Fibroblast of peridontal ligament (primary cell): ENCODE data around the gene VWC2L.

Experiments
- DNase-seq: peaks from one replicate; pipeline ENCODE4 v3.0.0-alpha.2; 2010; ENCODE audit errors: extremely low read depth

The VWC2L gene

DNA sequence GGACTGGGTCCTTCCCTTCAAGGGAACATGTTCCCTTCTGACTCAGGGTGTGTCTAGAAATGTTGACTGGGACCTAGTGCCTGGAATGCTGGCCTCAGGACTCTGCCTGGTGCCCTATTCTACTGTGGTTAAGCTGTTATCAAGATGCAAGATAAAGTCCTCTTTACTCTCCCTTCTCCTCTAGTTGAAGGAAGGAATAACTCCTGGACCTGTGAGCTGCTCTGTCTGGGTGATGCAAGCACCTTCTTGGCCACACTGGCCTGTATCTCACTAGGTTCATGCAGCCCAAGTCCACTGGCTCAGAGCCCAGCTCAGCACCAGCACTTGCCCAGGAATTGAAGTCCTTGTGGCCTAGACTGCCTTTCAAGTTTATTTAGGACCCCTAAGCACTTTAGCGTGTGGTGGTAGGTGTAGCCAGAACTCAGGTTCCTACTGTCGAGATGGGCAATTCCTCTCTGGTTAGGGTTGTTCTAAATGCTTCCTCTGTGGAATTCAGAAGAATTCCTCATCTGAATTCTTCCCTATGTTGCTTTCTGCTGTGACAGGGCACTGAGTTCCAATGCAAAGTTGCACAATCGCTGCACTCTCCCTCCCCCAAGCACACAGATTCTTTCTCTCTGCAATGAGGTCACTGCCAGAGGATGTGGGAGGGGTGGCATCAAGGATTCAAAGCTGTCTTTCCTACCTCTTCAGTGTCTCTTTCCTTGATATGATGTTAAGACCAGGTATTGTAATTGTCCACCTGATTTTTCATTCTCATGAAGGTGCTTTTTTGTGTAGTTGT is 54.7 kb downstream of the VWC2L start:
- peak; percentile 70 for DNase-seq

- DNase-seq, result no peak
Observed at GRCh38 chr2:214469728-214470127, 58.9 kb downstream of the VWC2L start.

DNA sequence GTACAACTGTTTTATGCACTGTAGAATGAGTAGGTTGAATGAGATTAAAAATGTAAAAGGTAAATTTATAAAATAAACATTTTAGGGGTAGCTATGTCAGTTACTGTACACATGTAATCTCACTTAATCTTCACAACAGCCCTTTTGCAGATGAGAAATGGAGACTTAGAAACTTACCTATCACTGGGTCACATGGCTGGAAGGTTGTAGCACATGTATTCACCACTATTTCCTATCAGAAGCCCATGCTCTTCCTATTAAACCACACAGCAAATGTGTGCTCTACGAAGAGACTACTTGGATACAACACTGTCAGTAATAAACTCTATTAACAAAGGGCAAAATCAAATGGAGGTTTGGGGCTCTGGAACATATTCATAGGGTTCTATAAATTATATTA is 60.5 kb downstream of the VWC2L start:
- DNase-seq, result no peak

- DNase-seq, result peak; percentile 39
Observed at GRCh38 chr2:214471990-214472389, 61.1 kb downstream of the VWC2L start.

GRCh38 chr2:214477305-214477704 is 66.5 kb downstream of the VWC2L start:
- no peak for DNase-seq

DNA sequence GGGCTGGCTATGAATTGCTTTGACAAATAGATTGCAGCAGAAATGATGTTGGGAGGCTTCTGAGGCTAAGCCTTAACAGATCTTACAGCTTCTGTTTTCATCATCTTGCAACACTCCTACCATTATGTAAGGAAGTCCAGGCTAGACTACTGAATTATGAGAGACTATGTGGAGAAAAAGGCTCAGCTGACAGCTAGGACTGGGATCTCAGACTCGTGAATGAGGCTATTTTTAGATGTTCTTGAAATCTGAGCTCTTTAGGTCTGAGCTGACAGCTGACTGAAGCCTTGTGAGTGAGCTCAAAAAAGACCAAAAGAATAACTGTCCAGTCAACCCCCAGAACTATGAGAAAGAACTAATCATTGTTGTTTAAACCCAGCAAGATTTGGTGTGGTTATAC is 70.3 kb downstream of the VWC2L start:
- DNase-seq, result peak; percentile 87

DNA sequence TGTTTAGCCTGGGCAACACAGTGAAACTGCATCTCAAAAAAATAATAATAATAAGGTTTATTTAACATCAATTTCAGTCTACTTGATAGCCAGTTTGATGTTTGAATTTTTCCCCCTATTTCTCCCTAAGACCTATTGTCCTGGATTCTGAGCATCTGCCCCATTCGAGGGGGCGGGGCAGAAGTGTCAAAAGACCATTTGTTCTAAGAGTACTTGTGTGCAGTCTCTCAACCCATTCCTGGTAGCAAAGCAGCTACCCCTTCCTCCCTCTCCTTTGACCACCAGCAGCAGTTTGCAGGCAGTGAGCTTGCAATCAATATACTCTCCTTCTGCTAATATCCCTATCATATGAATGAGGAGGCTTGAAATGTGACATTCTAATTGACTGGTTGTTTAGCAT is 71.9 kb downstream of the VWC2L start:
- no peak for DNase-seq

- DNase-seq, result no peak
Observed at GRCh38 chr2:214484239-214484638, 73.4 kb downstream of the VWC2L start.

GRCh38 chr2:214484701-214485100 is 73.8 kb downstream of the VWC2L start:
- DNase-seq, result peak; percentile 5

GRCh38 chr2:214489181-214489580 is 78.3 kb downstream of the VWC2L start:
- no peak for DNase-seq

DNA sequence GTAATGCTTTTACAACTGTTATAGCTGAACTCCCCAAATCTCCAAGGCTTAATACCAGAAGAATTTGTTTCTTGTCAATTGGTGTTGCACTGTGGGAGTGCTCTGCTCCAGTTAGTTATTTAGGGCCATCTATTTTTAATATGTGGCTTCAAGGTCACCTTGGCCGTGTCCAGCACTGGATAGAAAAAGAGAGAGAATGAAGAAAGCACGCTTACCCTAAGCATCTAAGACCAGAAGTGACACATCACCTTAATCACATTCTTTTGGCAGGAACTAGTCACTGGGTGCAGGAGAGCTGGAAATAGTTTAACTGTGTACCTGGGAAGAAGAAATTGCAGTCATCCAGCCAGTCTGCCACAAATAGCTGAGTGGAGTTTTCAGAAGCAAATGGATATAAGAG is 78.8 kb downstream of the VWC2L start:
- DNase-seq, result no peak

DNA sequence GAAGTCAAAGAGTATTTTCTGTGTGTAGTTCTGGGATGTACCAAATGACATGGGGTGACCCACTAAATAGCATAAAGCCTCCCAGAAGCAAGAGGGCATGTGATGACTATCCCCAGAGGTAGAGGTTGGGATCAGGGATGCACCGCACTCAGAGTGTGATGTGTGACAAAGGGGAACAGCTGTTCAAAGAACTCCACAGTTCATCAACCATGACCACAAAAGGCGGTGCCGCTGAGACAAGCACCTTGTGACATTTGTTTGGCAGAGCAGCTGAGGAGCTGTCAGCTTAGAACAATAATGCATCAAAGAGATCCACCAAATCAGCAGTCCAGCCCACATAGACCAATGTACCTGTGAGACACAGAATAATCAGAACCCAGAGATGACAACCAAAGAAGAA is 81.3 kb downstream of the VWC2L start:
- DNase-seq, result no peak

DNA sequence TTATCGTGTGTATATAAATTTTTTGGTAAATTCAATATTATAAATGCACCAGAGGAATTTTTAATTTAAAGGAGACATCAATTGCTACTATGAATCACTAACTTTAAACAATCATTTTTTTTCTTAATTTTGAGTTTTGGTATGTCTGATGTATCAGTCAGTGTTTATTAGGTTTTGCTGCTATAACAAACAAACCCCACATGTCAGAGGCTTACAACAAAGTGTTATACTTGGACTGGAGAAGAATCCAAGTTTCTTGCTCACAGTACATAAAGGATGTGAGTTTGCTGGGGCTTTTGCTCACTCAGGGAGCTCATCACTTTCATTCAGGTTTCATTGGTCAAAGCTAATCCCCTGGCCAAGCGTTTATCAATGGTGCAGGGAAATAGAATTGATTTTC is 81.8 kb downstream of the VWC2L start:
- DNase-seq, result no peak

- DNase-seq, result peak; percentile 59
Observed at GRCh38 chr2:214497489-214497888, 86.6 kb downstream of the VWC2L start.

GRCh38 chr2:214503568-214503967 is 92.7 kb downstream of the VWC2L start:
- no peak for DNase-seq

GRCh38 chr2:214504599-214505376 is 93.9 kb downstream of the VWC2L start:
- DNase-seq, result peak; percentile 49

GRCh38 chr2:214507032-214507431 is 96.2 kb downstream of the VWC2L start:
- DNase-seq, result no peak

- DNase-seq, result no peak
Observed at GRCh38 chr2:214514704-214515103, 103.8 kb downstream of the VWC2L start.

DNA sequence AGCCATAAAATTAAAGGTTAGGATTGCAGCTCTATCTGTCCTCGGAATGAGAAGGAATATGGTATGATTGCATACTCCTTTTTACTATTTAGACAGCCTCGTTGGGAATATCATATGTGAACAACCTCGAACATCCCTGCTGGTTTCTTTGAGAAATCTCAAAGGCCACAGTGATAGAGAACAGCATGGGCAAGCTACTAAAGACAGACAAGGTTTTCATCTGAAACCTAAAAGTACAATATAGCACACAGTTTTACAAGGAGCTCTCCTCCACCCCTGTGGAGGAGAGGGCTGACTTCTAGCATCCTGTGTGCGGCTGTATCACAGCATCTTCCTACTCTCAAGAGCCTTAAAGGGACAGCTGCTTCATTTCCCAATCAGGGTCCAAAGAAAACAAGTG is 104.3 kb downstream of the VWC2L start:
- DNase-seq, result no peak

- no peak for DNase-seq
Observed at GRCh38 chr2:214519258-214519818, 108.5 kb downstream of the VWC2L start.

DNA sequence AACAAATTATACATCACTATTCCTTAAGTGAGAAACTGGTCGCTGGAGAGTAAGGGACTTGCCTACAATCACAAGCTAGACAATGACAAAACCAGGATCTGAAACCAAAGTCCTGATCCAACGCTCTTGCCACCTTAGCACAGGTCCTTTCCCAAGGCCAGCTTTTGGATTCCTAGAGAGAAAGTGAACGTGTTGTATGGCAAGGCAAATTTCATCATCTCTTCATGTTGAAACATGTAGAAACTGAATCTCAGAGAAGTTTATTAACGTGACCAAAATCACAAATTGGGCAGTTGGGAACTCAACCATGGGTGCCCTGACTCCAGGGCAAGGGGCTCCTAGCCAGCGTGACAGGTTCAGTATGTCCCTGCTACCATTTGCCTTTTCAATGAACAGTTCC is 118.2 kb downstream of the VWC2L start:
- no peak for DNase-seq

GRCh38 chr2:214529514-214529913 is 118.7 kb downstream of the VWC2L start:
- no peak for DNase-seq

GRCh38 chr2:214533541-214533940 is 122.7 kb downstream of the VWC2L start:
- peak; percentile 78 for DNase-seq
